Endothelial cell of umbilical vein (primary cell): ENCODE results near the gene TFB2M.

ENCODE experiments used
- CTCF ChIP-seq, 2 donors: IDR thresholded peaks; 1 replicate in 1 of 2; 2 replicates in 1 of 2; pipeline ENCODE4 v1.5.1; 2011; ENCODE audit warnings: low read length in 2 of 2, mild to moderate bottlenecking in 2 of 2, moderate library complexity in 2 of 2, control low read depth in 1 of 2, inconsistent platforms in 1 of 2, low read depth in 1 of 2; ENCODE audit not compliant: insufficient read depth in 1 of 2; ENCODE audit errors: extremely low read depth in 1 of 2
- POLR2A ChIP-seq: IDR thresholded peaks from 2 replicates; pipeline ENCODE4 v1.6.1; 2012; ENCODE audit warnings: low read depth, mild to moderate bottlenecking, control low read depth, low read length

GRCh38 chr1:246583448-246584185, 17.6 kb upstream of the TFB2M start:
- TF ChIP-seq CTCF (IDR thresholded peaks at IDR 0.05; ENCODE audit: extremely low read depth in 1 of 2, insufficient read depth in 1 of 2, low read depth in 1 of 2, low read length in 2 of 2): no peak
- TF ChIP-seq POLR2A: no peak
